GM12878 (cell line): Measurements from ENCODE around the gene PRUNE2. TPM values are rescaled to one million over a fixed set of nuclear protein-coding genes. Genes with fewer than 3 reads are reported as not detected.

Experiments
- ATAC-seq: fragments of 200-7000 bp; cut with Tn5 transposase; 3 replicates; pipeline ENCODE4 v1.9.1; 2020; ENCODE audit warnings: mild to moderate bottlenecking, moderate library complexity
- BruUV-seq: library from RNA; stranded (reverse); fragments of 400-500 nt; replicated peaks from 2 replicates; lab custom pipeline; 2021; lab: Mats Ljungman, UMichigan
- CTCF ChIA-PET: fragments of 300-600 bp; sonication (Branson Sonifier 250); formaldehyde crosslinking; extraction: SDS; loops from one replicate; lab custom pipeline; 2021; ENCODE audit warnings: inconsistent platforms; lab: Yijun Ruan, JAX
- POLR2A ChIA-PET: fragments of 350-600 bp; formaldehyde crosslinking; extraction: SDS; loops from one replicate; lab custom pipeline; 2021; ENCODE audit warnings: inconsistent platforms; lab: Charles Lee
- RAD21 ChIA-PET: fragments of 300-600 bp; sonication (Branson Sonifier 250); formaldehyde crosslinking; loops from one replicate; lab custom pipeline; 2023; ENCODE audit warnings: antibody characterized with exemption; ENCODE audit not compliant: unreplicated experiment; lab: Charles Lee
- SMC1A ChIA-PET: fragments of 300-600 bp; sonication (Branson Sonifier 250); formaldehyde crosslinking; loops from one replicate; lab custom pipeline; 2023; ENCODE audit not compliant: unreplicated experiment, uncharacterized antibody; lab: Charles Lee
- DNase-seq: peaks from one replicate; pipeline ENCODE4 v3.0.0-alpha.2; 2011; ENCODE audit warnings: low read depth, low spot score
- FAIRE-seq: peaks from 3 replicates; lab custom pipeline; 2011; peaks lifted over from hg19 to GRCh38; lab: Jason Lieb, UNC
- H2AFZ ChIP-seq: 2 replicates; pipeline ENCODE4 v1.6.0; 2011; ENCODE audit warnings: low read depth, low read length, control low read depth; ENCODE audit not compliant: control insufficient read depth
- H3K27ac ChIP-seq: 2 replicates; pipeline ENCODE4 v1.5.1; 2011; ENCODE audit warnings: control low read depth; ENCODE audit not compliant: control insufficient read depth, insufficient read depth
- H3K27me3 ChIP-seq, 2 experiments: replicated peaks in 1 of 2; 2 replicates each; pipeline versions ENCODE4 v1.6.0 to v1.6.1; 2011; ENCODE audit warnings: low read length in 1 of 2; ENCODE audit not compliant: control insufficient read depth in 2 of 2, insufficient read depth in 2 of 2
- H3K36me3 ChIP-seq, 2 experiments: 2 replicates each; pipeline ENCODE4 v1.5.1; 2011; ENCODE audit warnings: low read length in 1 of 2; ENCODE audit not compliant: control insufficient read depth in 2 of 2, insufficient read depth in 2 of 2
- H3K4me1 ChIP-seq: 2 replicates; pipeline ENCODE4 v1.6.1; 2011; ENCODE audit warnings: mild to moderate bottlenecking, low read length, moderate library complexity, mixed read lengths; ENCODE audit not compliant: control insufficient read depth, insufficient read depth
- H3K4me2 ChIP-seq: 2 replicates; pipeline ENCODE4 v1.6.0; 2011; ENCODE audit warnings: control low read depth; ENCODE audit not compliant: control insufficient read depth, insufficient read depth
- H3K4me3 ChIP-seq: fragments of 200-600 bp; sonication (generic); 2 replicates; pipeline ENCODE4 v1.5.1; 2016
- H3K79me2 ChIP-seq: 2 replicates; pipeline ENCODE4 v1.6.0; 2011; ENCODE audit warnings: low read length; ENCODE audit not compliant: control insufficient read depth, insufficient read depth
- H3K9ac ChIP-seq: 2 replicates; pipeline ENCODE4 v1.8.0; 2011; ENCODE audit warnings: low read length, control low read depth, mixed read lengths; ENCODE audit not compliant: control insufficient read depth, insufficient read depth
- H3K9me3 ChIP-seq: replicated peaks from 3 replicates; pipeline ENCODE4 v1.5.1; 2011; ENCODE audit warnings: mild to moderate bottlenecking, low read length; ENCODE audit not compliant: control insufficient read depth, insufficient read depth
- H4K20me1 ChIP-seq: 2 replicates; pipeline ENCODE4 v1.6.0; 2011; ENCODE audit not compliant: control insufficient read depth, insufficient read depth
- CEBPB ChIP-seq, 2 experiments: fragments of 150-350 bp in 1 of 2; IDR thresholded peaks; 2 replicates each; pipeline ENCODE4 v1.6.1; 2012 to 2014; ENCODE audit warnings: low read depth in 2 of 2, low read length in 2 of 2, borderline replicate concordance in 1 of 2, inconsistent platforms in 1 of 2
- MEF2B ChIP-seq: fragments of 450-650 bp; IDR thresholded peaks from 2 replicates; pipeline ENCODE4 v1.6.1; 2018; ENCODE audit warnings: mild to moderate bottlenecking, moderate library complexity; ENCODE audit not compliant: partially characterized antibody, poor library complexity, severe bottlenecking
- MTA2 ChIP-seq: fragments of 450-650 bp; IDR thresholded peaks from 2 replicates; pipeline ENCODE4 v1.6.1; 2016; ENCODE audit warnings: low read depth, mild to moderate bottlenecking, moderate library complexity
- NFYB ChIP-seq: IDR thresholded peaks from 2 replicates; pipeline ENCODE4 v1.6.1; 2011; ENCODE audit warnings: low read depth, mild to moderate bottlenecking, low read length, improper control_type of control experiment, moderate library complexity; ENCODE audit not compliant: insufficient read depth
- SREBF2 ChIP-seq: IDR thresholded peaks from 2 replicates; pipeline ENCODE4 v1.6.1; 2012; ENCODE audit warnings: mild to moderate bottlenecking, low read length
- STAT1 ChIP-seq: fragments of 450-650 bp; conservative IDR thresholded peaks from 2 replicates; pipeline ENCODE4 v1.6.1; 2014; ENCODE audit warnings: antibody characterized with exemption, mild to moderate bottlenecking
- TARDBP ChIP-seq: IDR thresholded peaks from 2 replicates; pipeline ENCODE4 v1.6.1; 2016; ENCODE audit warnings: borderline replicate concordance
- TCF7 ChIP-seq: IDR thresholded peaks from 2 replicates; pipeline ENCODE4 v1.6.1; 2014; ENCODE audit warnings: antibody characterized with exemption, borderline replicate concordance
- WGBS: methylation state at CpG from one replicate; pipeline ENCODE4 v1.1.6; 2016; ENCODE audit warnings: low lambda C conversion rate; ENCODE audit not compliant: insufficient replicate concordance, insufficient coverage; ENCODE audit errors: missing lambda C conversion rate; 5-methylcytosine and 5-hydroxymethylcytosine counted together
- in situ Hi-C: fragments of 300-500 bp; cut with MboI; formaldehyde crosslinking; loops from 9 replicates; pipeline ENCODE4 v1.14.3; 2018; ENCODE audit warnings: mixed read lengths
- intact Hi-C: fragments of 100-400 bp; cut with micrococcal nuclease; formaldehyde crosslinking; loops from one replicate; pipeline ENCODE4 v1.14.2; 2022; ENCODE audit not compliant: unreplicated experiment
- polyA plus RNA-seq, 11 experiments: library from polyadenylated mRNA; depleted of rRNA in 4 of 11; unstranded in 6 of 11; stranded (reverse) in 5 of 11; fragments of >200 nt; fragmentation: Nextera tagmentation in 4 of 11; fragmentation: Illumina TruSeq in 1 of 11; extraction: Ambion mirVana in 4 of 11; extraction: Trizol in 1 of 11; gene quantifications; 1 replicate in 1 of 11; 2 replicates in 10 of 11; pipeline versions ENCODE4 v1.2.1 to v1.2.3, GENCODE V29; 2011 to 2016; ENCODE audit warnings: inconsistent platforms in 2 of 11, missing spikeins in 2 of 11, low read depth in 1 of 11
- total RNA-seq, 4 experiments: library from RNA; depleted of rRNA in 3 of 4; stranded (reverse); fragments of >200 nt in 3 of 4; fragmentation: Illumina TruSeq in 1 of 4; extraction: Trizol in 1 of 4; gene quantifications; 2 replicates each; pipeline versions ENCODE4 v1.2.1 to v1.2.3, GENCODE V29; 2013 to 2021

The PRUNE2 gene
- total and polyA plus RNA-seq, 10 of the 15 experiments (the other 5 are each of a cell fraction or from before 2014, with no cell fraction given): 0.07 to 0.63 (median 0.25) TPM

- TF ChIP-seq MEF2B (no peak), TCF7 (no peak), MTA2 (no peak), NFYB (no peak), STAT1 (no peak)
These were observed 37.0 kb downstream of the PRUNE2 start (continued) for GRCh38 chr9:76868897-76869296.

DNA sequence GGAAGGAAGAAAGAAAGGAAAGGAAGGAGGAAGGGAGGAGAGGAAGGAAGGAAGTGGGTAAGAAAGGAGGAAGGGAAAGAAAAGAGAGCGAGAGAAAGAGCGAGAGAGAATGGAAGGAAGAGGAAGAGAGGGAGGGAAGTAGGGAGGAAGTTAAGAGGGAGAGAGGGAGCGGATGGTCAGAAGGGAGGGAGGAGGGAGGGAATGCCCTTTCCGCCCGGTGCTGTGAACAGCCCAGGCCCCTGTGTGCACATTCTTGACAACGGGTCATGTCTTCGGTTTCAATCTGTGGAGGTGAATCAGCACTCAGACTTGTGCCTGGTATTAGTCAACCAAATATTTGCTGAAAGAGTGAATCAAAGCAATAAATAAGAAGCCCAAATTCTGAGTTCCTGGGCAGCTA, 39.2 kb downstream of the PRUNE2 start:
- ATAC-seq (no peak), DNase-seq (no peak), FAIRE-seq (no peak)
- Histone ChIP-seq H3K4me3 (no peak overlapping the region), H3K27me3 (no peaks in the 10 kb centered on the region), H4K20me1 (no peaks in the 10 kb centered on the region), H2AFZ (no peak overlapping the region), H3K4me2 (no peak overlapping the region), H3K9ac (no peak overlapping the region), H3K36me3 (no peaks in the 10 kb centered on the region), H3K4me1 (no peaks in the 10 kb centered on the region), H3K9me3 (no peaks in the 10 kb centered on the region), H3K27ac (no peak overlapping the region)
- WGBS: 9% methylated on average over 7 of the region's 7 CpGs
- POLR2A ChIA-PET: interaction anchor here (0.6 kb wide), 1 partner anchor 21 kb away, joined by 3 read pairs; no protein-coding TSS in a partner anchor
- SMC1A ChIA-PET: no interaction called here
- in situ Hi-C loops (no loop called here), intact Hi-C loops (no loop called here)
- BruUV-seq: no TSS peak
- RAD21 ChIA-PET: no interaction called here
- CTCF ChIA-PET: no interaction called here
- TF ChIP-seq CEBPB (IDR thresholded peaks at IDR 0.05; ENCODE audit: borderline replicate concordance in 1 of 2, low read depth in 2 of 2, low read length in 2 of 2): no peak
- TF ChIP-seq SREBF2: no peak
- no peak for TF ChIP-seq TARDBP
- TF ChIP-seq, all 136 proteins: peak for 0
- H3K79me2 ChIP-seq: no peaks in the 10 kb centered on the region
